Esophagus (tissue), 2 donors: ENCODE results near the gene PYY. TPM values are rescaled to one million over a fixed set of nuclear protein-coding genes. Genes with fewer than 3 reads are reported as not detected.
"Not testable (repeated sequence)": the region's sequence is repeated elsewhere in the genome, so short reads cannot be mapped to it uniquely, and the experiment has no call there.

Source experiments
- H3K27ac ChIP-seq, 2 donors: one replicate each; pipeline ENCODE4 v1.5.1; 2013; ENCODE audit warnings: low read depth in 2 of 2, mild to moderate bottlenecking in 2 of 2, inconsistent platforms in 1 of 2, low read length in 1 of 2, moderate library complexity in 1 of 2
- H3K27me3 ChIP-seq, 2 donors: one replicate each; pipeline ENCODE4 v1.6.1; 2013; ENCODE audit warnings: low read length in 2 of 2, control low read depth in 1 of 2, mild to moderate bottlenecking in 1 of 2; ENCODE audit not compliant: insufficient read depth in 2 of 2, control insufficient read depth in 1 of 2
- H3K36me3 ChIP-seq, 2 donors: one replicate each; pipeline ENCODE4 v1.6.1; 2013; ENCODE audit warnings: low read length in 1 of 2; ENCODE audit not compliant: control insufficient read depth in 2 of 2, insufficient read depth in 2 of 2
- H3K4me1 ChIP-seq, 2 donors: one replicate each; pipeline ENCODE4 v1.6.1; 2013; ENCODE audit warnings: low read length in 1 of 2; ENCODE audit not compliant: control insufficient read depth in 2 of 2, insufficient read depth in 2 of 2
- H3K4me3 ChIP-seq, 2 donors: one replicate each; pipeline ENCODE4 v1.5.1; 2013; ENCODE audit warnings: low read length in 2 of 2, mild to moderate bottlenecking in 2 of 2, low read depth in 1 of 2, moderate library complexity in 1 of 2
- H3K9me3 ChIP-seq, 2 donors: one replicate each; pipeline ENCODE4 v1.6.1; 2013; ENCODE audit warnings: mild to moderate bottlenecking in 2 of 2, low read depth in 1 of 2, low read length in 1 of 2, moderate library complexity in 1 of 2; ENCODE audit not compliant: control insufficient read depth in 2 of 2, insufficient read depth in 1 of 2
- WGBS, 2 donors: extraction: QIAGEN DNeasy Blood & Tissue Kit; methylation state at CpG; one replicate each; pipeline ENCODE4 v1.1.7; 2013; 5-methylcytosine and 5-hydroxymethylcytosine counted together
- polyA plus RNA-seq, 2 donors: library from polyadenylated mRNA; stranded (reverse); fragments of 200-250 nt; gene quantifications; one replicate each; pipeline ENCODE4 v1.2.3, GENCODE V29; 2013
- donor health status: healthy with polysubstance abuse.
- donor health status: Bipolar disorder and iron deficiency.

PYY gene
- polyA plus RNA-seq, 2 donors: not detected

DNA sequence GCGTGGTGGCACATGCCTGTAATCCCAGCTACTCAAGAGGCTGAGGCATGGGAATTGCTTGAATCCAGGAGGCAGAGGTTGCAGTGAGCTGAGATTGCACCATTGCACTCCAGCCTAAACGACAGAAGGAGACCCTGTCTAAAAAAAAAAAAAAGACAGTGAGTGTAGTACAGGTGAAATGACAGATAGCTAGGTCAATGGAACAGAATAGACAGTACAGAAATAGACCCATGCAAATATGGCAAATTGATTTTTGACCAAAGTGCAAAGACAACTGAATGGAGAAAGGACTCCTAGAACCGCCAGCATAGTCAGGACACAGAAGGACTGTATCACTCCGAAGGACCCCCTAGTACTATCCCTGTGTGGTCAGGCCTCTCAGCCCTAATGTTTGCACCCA, 16.6 kb upstream of the PYY start:
- Histone ChIP-seq H3K4me3 (no peak overlapping the region), H3K27me3 (peaks cover 0 to 2% of the 10 kb centered on the region in 2 donors), H3K27ac (no peak overlapping the region), H3K9me3 (no peaks in the 10 kb centered on the region), H3K36me3 (no peaks in the 10 kb centered on the region), H3K4me1 (no peaks in the 10 kb centered on the region)
- 69 to 78% methylated on average over 4 of the region's 4 CpGs for WGBS, 2 donors

DNA sequence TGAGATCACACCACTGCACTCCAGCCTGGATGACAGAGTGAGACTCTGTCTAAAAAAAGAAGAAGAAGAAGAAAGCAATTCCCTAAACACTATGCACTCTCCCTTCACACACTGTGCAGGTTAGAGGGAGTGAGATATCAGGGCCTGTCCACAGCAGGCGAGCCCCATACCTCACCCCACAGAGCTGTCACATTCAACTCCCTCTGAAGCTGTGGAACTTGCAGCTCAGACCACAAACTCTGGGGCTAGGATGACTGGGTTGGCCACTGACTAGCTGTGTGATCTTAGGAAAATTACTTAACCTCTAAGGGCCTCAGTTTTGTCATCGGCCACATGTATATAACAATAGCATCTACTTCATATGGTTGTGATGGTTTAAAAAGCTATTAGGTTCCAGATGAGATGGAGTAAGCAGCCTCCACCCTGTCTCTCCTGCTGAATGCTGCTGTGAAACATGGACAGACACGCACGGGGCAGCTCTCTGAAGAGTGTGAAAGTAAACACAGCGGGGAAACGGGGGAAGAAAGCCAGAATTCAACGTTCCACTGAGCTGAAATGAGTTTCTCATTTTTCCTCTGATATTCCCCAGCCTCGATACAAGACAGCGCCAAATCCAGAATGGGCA, 13.6 kb upstream of the PYY start:
- no peaks in the 10 kb centered on the region for H3K4me1 ChIP-seq
- H3K36me3 ChIP-seq: no peaks in the 10 kb centered on the region
- H3K27me3 ChIP-seq: no peaks in the 10 kb centered on the region
- H3K9me3 ChIP-seq: no peaks in the 10 kb centered on the region
- no peak overlapping the region for H3K27ac ChIP-seq
- WGBS, 2 donors: 35 to 36% methylated on average over 9 of the region's 9 CpGs
- peak overlapping the region in 1 of 2 donors; percentile 22 for H3K4me3 ChIP-seq

DNA sequence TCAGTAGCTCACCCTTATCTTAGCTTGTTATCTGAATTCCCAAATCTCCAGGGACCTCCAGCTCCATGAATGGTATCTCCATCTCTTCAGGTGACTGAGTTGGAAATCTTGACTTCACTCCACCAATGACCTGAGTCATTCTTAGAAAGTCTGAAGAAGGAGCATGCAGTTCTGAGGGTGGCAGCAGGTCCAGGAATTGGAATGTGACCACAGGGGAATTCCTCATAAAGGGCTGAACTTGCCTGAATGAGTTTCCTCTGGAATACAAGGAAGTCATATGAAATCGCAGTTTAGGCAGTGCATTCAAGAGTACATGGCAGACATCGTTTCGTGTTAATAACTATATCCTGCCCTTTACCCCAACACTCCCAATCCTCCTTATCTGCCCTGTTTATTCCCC, 12.5 kb upstream of the PYY start:
- Histone ChIP-seq H3K36me3 (no peaks in the 10 kb centered on the region), H3K9me3 (no peaks in the 10 kb centered on the region), H3K27ac (no peak overlapping the region), H3K27me3 (no peaks in the 10 kb centered on the region), H3K4me1 (no peaks in the 10 kb centered on the region), H3K4me3 (no peak overlapping the region)
- WGBS, 2 donors: 62 to 63% methylated on average over 3 of the region's 3 CpGs

- H3K4me1 ChIP-seq: no peaks in the 10 kb centered on the region
- H3K27me3 ChIP-seq: no peaks in the 10 kb centered on the region
- no peak overlapping the region for H3K27ac ChIP-seq
- no peak overlapping the region for H3K4me3 ChIP-seq
- H3K9me3 ChIP-seq: no peaks in the 10 kb centered on the region
- WGBS, 2 donors: 61 to 62% methylated on average over 7 of the region's 7 CpGs
- H3K36me3 ChIP-seq: no peaks in the 10 kb centered on the region
Measured at GRCh38 chr17:43962479-43962878, 8.7 kb upstream of the PYY start.

- WGBS, 2 donors: 95 to 97% methylated on average over 2 of the region's 2 CpGs
- no peaks in the 10 kb centered on the region for H3K4me1 ChIP-seq
- no peak overlapping the region for H3K4me3 ChIP-seq
- H3K9me3 ChIP-seq: no peaks in the 10 kb centered on the region
- H3K36me3 ChIP-seq: no peaks in the 10 kb centered on the region
- no peaks in the 10 kb centered on the region for H3K27me3 ChIP-seq
- H3K27ac ChIP-seq: no peak overlapping the region
Measured at GRCh38 chr17:43961954-43962353, 8.2 kb upstream of the PYY start.

GRCh38 chr17:43961292-43961691, 7.6 kb upstream of the PYY start:
- not testable (repeated sequence) for H3K9me3 ChIP-seq, H3K27me3 ChIP-seq, H3K4me1 ChIP-seq

GRCh38 chr17:43958748-43959352, 5.1 kb upstream of the PYY start:
- H3K27ac ChIP-seq: no peak overlapping the region
- 48 to 59% methylated on average over 2 of the region's 2 CpGs for WGBS, 2 donors
- no peaks in the 10 kb centered on the region for H3K9me3 ChIP-seq
- no peaks in the 10 kb centered on the region for H3K4me1 ChIP-seq
- H3K36me3 ChIP-seq: no peaks in the 10 kb centered on the region
- no peak overlapping the region for H3K4me3 ChIP-seq
- H3K27me3 ChIP-seq: peaks cover 0 to 3% of the 10 kb centered on the region in 2 donors

More at GRCh38 chr17:43961292-43961691, 7.6 kb upstream of the PYY start:
- 94% methylated on average over 6 of the region's 6 CpGs for WGBS, 2 donors
- not testable (repeated sequence) for H3K36me3 ChIP-seq, H3K27ac ChIP-seq, H3K4me3 ChIP-seq

DNA sequence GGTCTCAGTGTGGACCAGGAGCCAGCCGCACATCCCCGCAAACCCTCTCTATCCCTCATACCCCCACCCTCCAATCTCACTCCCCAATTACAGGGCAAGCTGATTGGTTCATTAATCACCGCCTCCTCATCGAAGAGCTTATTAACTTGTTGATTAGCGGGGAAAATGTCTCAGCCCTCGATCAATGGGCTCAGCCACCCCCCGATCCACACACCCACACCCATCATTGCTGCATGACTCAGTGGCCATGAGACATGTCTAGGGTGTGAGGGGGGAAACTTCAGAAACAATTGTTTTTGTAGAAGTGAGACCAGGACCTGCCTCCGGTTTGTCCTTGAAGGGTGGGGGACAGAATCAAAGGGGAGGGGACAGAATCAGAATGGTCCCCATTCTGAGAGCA, 2.5 kb upstream of the PYY start:
- Histone ChIP-seq H3K27me3 (peaks cover 5 to 8% of the 10 kb centered on the region in 2 donors), H3K4me1 (peaks cover 0 to 8% of the 10 kb centered on the region in 2 donors), H3K36me3 (no peaks in the 10 kb centered on the region), H3K4me3 (no peak overlapping the region), H3K27ac (no peak overlapping the region), H3K9me3 (no peaks in the 10 kb centered on the region)
- 80 to 82% methylated on average over 8 of the region's 8 CpGs for whole genome bisulfite sequencing, 2 donors

- Histone ChIP-seq H3K27ac (no peak overlapping the region), H3K4me3 (peak overlapping the region in 1 of 2 donors; percentile 12), H3K27me3 (peaks cover 5 to 8% of the 10 kb centered on the region in 2 donors), H3K9me3 (no peaks in the 10 kb centered on the region), H3K4me1 (peaks cover 0 to 8% of the 10 kb centered on the region in 2 donors), H3K36me3 (no peaks in the 10 kb centered on the region)
- WGBS, 2 donors: 11 to 12% methylated on average over 72 to 82 of the region's 82 CpGs
Measured at GRCh38 chr17:43952724-43953666, 745 bp downstream of the PYY start.
